ENCODE measurements around the gene EPM2A.
"Not testable (repeated sequence)": the region's sequence is repeated elsewhere in the genome, so short reads cannot be mapped to it uniquely, and the experiment has no call there.

The EPM2A gene

DNA sequence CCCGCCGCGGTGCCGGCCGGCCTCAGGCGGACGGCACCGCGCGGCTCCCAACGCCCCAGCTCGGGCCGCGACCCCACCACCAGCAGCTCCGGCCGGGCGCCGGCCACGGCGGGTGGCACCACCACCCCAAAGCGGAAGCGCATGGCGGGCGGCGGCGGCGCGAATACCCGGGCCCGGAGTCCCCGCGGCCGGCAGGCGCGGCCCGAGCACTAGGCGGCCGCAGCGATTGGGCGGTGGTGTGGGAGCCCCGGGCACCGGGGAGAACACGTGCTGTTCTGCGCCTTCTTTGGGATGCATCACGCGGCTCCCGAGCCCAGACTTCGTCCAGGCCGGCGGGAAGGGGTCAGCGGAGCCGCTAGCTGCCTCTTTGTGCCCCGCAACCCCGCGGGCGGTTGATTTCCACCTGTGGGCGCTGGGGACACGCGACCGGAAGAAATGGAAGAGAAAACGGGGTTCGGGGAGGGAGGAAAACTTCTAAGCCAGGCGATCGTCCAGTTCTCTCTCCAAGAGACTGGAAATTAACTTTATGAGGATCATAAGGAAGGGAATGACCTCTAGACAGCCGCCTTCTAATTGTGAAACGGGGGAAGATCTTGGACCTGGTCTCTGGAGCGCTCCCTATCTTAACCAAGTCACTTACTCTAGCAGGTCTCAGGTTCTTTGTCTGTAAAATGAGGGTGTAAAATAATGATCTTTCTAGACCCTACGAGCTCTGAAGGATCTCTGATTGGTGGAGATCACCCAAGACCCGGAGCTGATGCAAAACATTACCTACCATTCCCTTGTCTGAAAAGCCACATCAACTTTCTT lies at the start of gene EPM2A:
Gene EPM2A (minus strand): TSS at position 165 of the 810 bp plus-strand sequence. CDS start 22 bp downstream, at position 143.
- DNase-seq, result peak; percentile 34 to 92 (median 79)

GRCh38 chr6:145784683-145785082 lies 49.4 kb upstream of the EPM2A start:
- no peak for DNase-seq

GRCh38 chr6:145783796-145784195 lies 48.5 kb upstream of the EPM2A start:
- no peak for DNase-seq

- no peak for DNase-seq
These were observed 37.5 kb upstream of the EPM2A start for GRCh38 chr6:145772846-145773245.

DNA sequence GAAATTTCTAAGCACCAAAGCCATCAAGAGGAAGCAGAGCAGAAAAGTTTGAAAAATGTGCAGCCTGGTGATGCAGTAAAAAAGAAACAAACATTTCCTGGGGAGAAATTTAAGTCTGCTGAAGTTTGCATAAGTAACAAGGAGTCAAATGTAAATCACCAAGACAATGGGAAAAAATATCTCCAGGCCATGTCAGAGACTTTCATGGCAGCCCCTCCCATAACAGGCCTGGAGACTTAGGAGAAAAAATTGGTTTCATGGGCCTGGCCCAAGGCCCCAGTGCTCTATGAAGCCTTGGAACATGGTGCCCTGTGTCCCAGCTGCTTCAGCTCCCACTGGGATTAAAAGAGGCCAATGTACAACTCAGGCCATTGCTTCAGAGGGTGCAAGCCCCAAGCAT lies 30.1 kb upstream of the EPM2A start:
- DNase-seq, result no peak

DNA sequence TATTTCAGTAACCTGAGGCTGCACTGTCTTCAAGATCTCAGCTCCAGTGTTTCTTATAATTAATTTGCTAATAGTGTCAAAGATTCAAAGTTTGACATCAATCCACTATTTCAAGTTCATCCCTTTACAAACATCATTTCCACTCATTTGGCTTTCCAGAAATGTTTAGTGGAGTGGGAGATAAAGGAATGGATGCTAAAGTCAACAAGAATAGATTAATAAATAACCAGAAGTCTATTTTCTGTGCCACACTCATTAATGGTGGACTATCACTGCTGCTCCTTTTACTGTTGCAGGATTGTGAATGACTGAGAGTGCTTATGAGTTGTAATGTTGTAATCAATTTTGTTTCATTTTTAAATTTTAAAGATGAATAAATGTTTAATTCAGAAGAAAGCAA lies 28.4 kb upstream of the EPM2A start:
- no peak for DNase-seq

GRCh38 chr6:145761584-145761983 lies 26.3 kb upstream of the EPM2A start:
- DNase-seq, result no peak

DNA sequence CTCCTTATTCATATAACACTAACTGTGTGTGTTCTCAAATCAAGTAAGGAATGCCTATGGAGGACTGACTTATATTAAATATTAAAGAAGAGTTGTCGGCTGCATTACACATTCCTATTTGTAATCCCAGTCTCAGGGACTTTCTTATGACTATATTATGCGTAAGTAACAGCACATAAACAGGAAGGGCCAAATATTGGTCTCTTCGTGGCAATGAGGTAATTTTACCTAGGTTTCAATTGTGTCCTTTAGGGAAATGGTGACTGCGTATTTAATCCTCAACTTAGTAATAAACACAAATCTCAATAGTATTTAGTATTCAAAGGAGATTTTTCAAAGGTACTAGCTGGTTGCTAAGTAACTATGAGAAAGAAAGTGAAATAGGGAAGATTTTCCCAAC lies 22.8 kb upstream of the EPM2A start:
- DNase-seq, result no peak

GRCh38 chr6:145756170-145756662 lies 20.9 kb upstream of the EPM2A start:
- no peak for DNase-seq

DNA sequence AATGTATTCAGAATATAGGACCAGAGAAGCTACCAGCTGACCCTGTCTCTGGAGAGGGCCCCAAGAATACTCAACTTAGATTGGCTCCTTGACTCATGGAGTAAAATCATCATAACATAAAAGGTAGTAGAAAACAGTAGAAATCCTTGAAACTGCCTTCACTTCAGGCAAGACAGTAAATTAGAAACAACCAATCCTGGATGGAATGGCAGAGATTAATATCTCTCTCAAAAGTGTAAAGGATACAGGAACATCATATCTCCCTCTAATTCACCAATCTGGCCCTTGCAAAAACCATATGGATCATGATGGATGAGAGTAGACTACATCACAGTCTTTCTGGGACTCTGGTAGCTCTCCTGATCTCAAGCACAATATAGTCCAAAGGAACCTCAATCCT lies 20.4 kb upstream of the EPM2A start:
- DNase-seq, result no peak

DNA sequence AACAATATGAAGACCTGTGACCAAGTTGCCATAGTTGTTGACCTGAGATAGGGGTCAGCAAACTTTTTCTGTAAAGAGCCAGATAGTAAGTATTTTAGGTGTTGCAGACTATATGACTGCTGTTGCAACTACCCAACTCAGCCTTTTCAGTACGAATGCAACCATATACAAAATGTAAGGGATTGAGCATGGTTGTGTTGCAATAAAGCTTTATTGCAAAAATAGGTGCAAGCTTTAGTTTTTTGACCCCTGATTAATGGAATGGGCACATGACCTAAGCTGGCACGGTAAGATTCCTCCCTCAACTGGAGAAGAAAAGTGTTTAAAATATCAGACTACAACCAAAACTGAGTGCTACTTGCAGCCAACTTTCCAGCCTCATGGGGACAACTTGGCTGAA lies 17.3 kb upstream of the EPM2A start:
- DNase-seq, result no peak

- DNase-seq, result no peak
These were observed 14.3 kb upstream of the EPM2A start for GRCh38 chr6:145749632-145750031.

DNA sequence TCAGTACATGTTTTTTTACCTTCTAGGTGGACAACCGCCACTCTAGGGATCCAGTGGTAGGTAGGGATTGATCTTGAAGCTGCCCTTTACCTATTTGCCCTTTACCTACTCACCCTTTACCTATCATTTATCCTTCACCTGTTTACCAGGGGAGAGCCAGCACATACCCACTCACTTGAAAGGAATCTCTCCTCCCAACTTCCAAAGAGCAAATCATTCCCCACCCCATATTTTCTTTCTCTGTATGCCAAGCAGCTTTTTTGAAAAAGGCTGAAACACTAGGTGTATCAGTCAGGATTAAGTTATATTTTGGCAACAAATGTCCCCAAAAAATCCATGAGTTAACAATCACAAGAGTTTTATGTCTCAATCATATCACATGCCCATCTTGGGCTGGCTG lies 10.5 kb upstream of the EPM2A start:
- DNase-seq, result no peak

GRCh38 chr6:145744619-145745018 lies 9.3 kb upstream of the EPM2A start:
- DNase-seq, result no peak

DNA sequence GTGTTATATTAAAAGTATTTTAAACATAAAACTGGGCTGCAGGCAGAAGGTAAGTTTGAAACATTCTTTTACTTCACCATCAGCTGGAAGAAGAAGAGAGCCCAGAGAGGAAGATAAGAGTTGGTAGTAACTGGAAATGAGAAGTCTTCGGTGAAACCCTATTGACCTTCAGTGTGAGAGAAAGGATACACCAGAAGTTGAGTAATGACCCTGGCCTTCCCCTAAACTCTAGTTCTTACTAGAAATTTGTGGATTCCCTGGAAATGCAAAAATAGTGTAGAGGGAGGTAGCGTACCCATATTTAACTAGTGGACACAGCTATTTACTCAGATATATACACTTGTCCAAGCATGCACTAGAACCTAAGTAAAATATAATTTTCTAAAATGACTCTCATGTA lies 8.0 kb upstream of the EPM2A start:
- no peak for DNase-seq

DNA sequence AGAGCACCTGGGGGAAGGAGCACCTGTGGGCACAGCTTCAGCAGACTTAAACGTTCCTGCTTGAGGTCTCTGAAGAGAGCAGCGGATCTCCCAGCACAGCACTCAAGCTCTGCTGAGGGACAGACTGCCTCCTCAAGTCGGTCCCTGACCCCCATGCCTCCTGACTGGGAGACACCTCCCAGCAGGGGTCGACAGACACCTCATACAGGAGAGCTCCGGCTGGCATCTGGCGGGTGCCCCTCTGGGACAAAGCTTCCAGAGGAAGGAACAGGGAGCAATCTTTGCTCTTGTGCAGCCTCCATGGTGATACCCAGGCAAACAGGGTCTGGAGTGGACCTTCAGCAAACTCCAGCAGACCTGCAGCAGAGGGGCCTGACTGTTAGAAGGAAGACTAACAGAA lies 7.2 kb upstream of the EPM2A start:
- not testable (repeated sequence) for DNase-seq

- DNase-seq, result not testable (repeated sequence)
These were observed 4.4 kb upstream of the EPM2A start for GRCh38 chr6:145739685-145740084.

- DNase-seq, result no peak
These were observed 2.9 kb upstream of the EPM2A start for GRCh38 chr6:145738265-145738664.

DNA sequence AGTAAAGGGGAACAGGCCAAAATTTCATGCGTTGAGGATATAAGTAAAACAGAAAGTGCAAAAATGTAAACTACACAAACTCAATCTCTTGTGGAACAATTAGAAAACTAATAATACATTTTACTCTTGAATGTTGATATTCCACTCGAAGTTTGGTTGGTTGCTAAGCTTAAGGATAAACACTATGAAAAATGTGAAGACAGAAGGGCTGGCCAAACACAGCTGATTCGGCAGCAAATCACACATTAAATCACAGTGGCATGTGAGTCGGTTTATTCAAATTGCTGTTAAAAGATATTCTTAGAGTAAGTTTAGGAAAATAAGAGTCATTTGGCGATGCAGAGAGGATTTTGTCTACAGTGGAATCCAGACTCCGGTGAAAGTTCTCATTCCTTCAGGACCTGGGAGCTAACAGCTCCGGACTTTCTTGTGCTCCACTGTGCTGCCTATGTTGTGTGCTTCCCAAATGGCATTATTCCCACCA lies 1.4 kb upstream of the EPM2A start:
- DNase-seq, result peak in 3 of 51 donors; percentile 3 to 24 (median 3)

DNA sequence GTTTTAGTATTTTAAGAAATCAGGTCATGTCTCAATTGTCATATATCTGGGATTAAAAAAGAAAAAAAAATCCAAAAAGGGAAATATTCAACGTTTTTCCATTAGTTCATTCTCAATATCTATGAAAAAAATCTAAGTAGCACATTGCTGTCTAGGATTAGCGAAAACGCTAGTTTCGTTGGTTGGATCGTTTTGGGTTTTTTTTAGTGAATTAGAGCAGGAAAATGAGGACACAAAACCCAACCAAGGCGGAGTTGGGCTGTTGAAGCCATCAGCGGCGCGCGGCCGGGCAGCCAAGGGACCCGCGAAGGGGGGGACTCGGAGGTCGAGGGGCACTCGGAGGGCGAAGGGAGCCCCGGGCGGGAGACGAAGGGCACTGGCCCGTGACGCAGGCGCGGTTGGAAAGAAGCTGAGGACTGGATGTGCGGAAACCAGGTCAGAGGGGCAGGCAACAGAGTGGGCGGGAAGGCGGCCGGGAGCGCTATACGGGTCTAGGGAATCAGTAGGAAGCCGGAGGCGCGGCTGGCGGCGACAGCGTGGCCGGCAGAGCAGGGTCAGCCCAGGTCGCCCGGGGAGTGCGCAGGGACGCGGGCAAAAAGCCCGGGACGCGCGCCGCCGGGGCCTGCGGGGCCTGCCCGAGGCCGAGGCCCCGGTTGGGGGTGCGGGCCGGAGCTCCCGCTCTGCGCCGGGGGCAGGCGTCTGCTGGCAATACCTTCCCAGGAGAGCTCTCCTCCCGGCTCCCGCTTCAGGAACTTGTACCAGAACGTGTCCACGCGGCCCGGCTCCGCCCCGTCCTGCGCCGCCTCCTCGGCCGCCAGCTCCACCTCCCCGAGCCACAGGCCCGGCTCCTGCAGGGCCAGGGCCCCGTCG lies 599 bp downstream of the EPM2A start:
- peak; percentile 52 to 93 (median 84) for DNase-seq

- DNase-seq, result no peak
These were observed 1.5 kb downstream of the EPM2A start for GRCh38 chr6:145733810-145734209.

GRCh38 chr6:145733207-145733606 lies 2.1 kb downstream of the EPM2A start:
- no peak for DNase-seq
